GM19455 (cell line): Measurements from ENCODE around the gene CLEC4M.

Experiments used
- ATAC-seq: cut with Tn5 transposase; IDR thresholded peaks from one replicate; pipeline ENCODE4 v1.9.1; 2021; ENCODE audit not compliant: unreplicated experiment

Gene CLEC4M, protein sequence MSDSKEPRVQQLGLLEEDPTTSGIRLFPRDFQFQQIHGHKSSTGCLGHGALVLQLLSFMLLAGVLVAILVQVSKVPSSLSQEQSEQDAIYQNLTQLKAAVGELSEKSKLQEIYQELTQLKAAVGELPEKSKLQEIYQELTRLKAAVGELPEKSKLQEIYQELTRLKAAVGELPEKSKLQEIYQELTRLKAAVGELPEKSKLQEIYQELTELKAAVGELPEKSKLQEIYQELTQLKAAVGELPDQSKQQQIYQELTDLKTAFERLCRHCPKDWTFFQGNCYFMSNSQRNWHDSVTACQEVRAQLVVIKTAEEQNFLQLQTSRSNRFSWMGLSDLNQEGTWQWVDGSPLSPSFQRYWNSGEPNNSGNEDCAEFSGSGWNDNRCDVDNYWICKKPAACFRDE

DNA sequence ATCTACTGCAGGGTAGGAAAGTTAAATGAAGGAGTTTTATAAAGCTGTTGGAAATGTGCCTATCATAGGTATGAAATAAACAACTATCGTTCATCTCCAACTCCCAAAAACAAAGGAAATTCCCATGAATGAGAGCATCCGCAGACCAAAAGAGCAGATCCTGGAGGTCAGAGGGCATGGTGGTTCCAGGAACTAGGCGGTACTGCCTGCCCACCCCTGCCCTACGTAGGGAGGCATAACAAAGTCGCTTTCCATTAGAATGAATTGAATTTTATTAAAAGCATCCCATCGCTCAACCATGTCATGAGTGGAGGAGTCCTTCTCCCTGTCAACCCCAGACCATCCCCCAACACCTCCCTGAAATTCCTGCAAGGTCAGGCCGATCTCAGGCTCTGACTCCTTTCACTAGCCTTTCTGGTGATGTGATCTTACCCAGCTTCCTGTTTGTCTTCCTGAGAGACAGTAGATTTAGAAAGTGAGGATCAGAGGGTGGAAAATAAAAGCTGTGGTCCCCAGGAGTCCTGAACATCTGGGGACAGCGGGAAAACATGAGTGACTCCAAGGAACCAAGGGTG, at the start of gene CLEC4M:
Gene CLEC4M, plus strand, starts transcription at position 525 of the 575 bp plus-strand sequence. Its CDS starts 24 bp downstream, at position 549.
- ATAC-seq, result no peak

DNA sequence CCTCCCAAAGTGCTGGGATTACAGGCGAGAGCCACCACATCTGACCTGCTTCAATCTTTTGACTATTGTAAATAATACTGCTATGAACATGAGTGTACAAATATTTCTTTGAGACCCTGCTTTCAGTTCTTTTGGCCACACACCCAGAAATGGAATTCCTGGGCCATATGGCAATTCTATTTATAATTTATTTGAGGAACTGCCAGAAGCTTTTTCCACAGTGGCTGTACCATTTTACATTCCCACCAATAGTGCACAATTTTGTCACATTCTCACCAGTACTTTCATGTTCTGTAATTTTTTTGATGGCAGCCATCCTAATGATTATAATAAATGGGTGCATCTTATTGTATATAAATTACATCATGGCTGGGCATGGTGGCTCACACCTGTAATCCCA, 47.4 kb upstream of the CLEC4M start:
- no peak for ATAC-seq

DNA sequence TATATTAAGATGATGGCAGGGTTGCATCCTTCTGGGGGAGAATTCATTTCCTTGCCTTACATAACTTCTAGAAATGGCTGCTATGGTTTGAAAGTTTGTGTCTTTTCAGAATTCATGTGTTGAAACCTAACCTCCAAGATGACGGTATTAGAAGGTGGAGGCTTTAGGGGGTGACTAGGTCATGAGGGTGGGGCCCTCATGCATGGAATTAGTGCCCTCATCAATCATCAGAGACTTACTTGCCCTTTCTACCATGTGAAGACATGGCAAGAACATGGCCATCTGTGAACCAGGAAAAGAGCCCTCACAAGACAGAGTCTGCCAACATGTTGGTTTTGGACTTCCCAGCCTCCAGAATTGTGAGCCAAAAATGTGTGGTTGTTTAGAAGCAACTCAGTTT, 46.3 kb upstream of the CLEC4M start:
- ATAC-seq, result no peak

DNA sequence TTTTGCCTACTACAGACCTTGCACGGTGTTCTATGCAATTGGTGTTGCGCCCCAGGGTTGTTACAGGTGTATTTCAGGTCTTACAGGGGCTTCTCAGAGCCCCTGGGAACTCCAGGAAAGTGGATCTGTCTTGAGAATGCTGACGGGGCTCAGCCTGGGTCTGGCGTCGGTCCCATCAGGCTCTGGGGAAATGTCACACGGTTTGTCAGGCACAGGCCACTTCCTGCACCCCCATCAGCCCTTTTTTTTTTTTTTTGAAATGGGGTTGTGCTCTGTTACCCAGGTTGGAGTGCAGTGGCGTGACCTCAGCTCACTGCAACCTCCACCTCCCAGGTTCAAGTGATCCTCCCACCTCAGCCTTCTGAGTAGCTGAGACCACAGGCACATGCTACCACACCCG, 44.4 kb upstream of the CLEC4M start:
- no peak for ATAC-seq

DNA sequence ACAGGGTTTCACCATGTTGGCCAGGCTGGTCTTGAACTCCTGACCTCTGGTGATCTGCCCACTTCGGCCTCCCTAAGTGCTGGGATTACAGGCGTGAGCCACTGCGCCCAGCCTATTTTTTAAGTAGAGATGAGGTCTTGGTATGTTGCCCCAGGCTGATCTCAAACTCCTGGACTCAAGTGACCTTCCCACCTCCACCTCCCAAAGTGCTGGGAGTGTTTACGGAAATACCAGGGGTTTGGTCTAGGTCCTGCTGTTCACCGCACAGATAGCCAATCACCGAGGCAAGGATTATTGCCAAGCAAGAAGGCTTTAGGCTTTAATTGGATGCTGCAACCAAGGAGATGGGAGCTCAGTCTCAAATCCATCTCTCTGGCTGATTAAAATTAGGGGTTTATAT, 42.7 kb upstream of the CLEC4M start:
- ATAC-seq, result no peak

DNA sequence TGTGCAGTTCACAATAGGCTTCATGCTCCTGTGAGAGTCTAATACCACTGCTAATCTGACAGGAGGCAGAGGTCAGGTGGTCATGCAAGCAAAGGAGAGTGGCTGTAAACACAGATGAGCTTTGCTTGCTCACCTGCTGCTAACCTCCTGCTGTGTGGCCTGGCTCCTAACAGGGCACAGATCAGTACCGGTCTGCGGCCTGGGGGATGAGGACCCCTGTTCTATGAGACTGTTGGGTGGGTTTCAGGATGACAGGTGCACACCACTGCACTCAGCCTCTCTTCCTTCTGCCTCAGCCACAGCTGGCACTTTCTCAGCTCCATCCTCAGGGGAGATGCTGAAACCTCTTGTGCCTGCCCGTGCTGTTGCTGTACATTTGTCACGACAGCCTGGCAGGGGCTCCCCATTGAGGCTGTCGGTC, 40.8 kb upstream of the CLEC4M start:
- ATAC-seq, result no peak

DNA sequence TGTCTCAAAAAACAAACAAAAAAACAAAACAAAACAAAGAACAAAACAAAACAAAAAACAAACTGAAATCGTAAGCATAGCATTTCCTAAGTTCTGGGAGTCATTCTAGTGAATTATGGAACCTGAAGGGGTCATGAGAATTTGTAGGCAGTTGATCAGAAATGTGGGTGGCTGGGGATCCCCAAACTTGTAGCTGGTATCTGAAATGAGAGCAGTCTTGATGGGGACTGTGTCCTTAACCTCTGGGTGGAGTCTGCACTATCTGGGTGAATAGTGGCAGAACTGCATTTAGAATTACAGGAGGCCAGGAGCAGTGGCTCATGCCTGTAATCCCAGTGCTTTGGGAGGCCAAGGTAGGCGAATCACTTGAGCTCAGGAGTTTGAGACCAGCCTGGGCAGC, 37.3 kb upstream of the CLEC4M start:
- ATAC-seq, result no peak

DNA sequence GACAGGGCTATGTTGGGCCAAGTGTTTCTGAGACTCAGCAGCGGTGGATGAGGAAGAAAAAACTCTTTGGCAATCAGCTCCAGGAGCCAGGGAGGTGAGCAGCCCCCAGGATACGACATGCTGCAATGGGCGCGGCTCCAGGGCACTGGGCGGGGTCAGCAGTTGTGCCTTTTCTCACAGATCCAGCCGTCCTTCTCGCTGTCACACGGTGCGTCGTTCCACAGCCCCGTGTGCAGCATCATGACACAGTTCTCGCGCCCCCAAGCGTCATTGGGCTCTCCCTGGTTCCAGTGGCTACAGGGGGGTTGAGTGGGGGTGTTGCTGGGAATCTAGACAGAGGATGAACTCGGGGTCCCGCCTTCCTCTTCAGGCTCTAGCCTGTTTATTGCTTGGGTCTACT, 33.8 kb upstream of the CLEC4M start:
- ATAC-seq, result no peak

DNA sequence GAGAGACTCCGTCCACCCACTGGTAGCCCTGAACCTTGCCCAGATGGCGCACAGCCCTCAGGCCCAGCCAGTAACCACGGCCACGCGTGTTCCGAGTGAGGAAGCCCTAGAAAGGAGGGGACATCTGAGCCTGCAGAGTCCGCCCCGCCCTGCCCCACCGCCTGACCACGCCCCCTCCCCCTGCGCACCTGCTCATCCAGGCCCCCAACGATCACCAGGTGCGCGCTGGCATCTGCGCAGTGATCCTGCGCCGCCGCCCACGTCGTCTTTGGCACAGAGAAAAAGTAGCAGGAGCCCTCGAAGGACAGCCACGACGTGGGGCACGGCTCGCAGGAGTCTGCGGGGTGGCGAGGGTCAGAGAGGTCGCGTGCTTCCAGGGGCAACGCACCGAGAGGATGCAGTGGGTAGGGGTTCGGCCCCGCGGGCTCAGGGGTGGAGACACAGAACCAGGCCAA, 33.2 kb upstream of the CLEC4M start:
- ATAC-seq, result no peak

DNA sequence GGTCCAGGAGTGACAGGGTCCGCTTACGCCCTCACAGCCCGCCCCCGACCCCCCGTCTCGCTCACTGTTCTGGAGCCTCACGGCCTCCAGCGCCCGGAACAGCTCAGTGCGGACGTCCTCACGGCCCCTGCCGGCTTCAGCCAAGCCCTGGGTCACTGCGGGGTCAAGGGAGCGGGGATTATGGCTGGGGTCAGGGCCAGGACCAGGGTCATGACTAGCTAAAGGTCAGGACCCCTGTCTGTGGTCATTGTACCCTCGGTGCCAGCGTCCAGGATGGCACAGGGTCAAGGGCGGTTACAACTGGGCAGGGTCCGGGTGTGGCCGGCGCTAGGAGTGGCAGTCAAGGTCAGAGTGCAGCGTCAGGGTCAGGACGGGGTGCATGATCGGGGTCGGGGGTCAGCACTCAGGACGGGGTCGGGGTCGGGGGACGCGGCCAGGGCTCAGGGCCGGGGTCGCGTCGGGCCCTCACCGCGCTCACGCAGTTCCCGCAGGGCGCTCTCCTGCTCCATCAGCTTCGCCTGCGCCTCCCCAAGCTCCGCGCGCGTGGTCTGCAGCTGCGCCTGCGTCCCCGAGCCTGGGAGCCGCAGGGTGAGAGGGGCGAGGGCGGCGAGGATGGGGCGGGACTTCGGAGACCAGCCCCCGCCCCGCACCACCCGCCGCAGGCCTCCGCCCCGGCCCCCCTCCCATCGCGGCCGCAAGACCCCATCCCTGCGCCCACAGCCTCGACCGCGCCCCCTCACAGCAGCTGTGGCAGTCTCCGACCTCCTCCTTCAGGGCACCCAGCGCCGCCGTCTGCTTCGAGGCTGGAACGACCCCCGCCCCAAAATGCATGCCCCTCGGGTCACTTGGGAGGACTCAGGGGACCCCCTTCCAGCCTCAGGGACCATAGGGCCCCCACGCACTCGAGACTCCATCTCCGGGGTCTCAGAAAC, 32.5 kb upstream of the CLEC4M start:
- ATAC-seq, result no peak

DNA sequence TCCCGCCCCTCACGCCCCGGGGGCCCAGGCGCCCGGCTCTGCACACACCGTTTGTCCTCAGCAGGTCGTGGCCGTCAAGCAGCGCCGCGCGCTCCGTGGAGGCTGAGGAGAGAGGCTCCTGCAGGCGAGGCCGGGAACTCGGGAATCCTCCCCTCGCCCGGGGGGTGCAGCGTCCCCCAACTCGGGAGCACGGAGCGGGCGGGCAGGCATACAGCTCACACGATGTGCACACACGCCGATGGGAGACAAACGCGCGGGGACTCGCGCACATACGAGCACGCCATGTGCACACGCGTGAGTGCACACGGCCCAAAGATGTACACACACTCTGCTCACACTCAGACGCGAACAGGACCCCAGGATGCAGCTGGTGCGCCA, 31.8 kb upstream of the CLEC4M start:
- no peak for ATAC-seq

DNA sequence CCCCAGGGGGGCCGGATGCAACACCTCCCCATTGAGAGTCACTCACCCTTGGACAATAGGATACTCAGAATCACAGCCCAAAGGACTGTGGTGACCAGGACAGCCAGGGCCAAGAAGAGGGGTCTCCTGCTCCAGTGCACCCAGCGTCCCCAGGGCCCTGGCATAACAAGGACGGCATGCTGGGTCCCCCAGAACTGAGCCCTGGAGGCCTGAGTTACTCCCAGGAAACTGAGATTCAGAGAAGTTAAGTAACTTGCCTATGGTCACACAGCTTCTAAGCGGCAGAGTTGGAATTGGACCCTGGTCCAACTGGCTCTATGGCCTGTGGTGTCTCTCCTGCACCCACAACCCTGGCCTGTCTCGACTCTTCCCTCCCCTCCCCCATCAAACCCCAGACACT, 31.4 kb upstream of the CLEC4M start:
- ATAC-seq, result no peak

DNA sequence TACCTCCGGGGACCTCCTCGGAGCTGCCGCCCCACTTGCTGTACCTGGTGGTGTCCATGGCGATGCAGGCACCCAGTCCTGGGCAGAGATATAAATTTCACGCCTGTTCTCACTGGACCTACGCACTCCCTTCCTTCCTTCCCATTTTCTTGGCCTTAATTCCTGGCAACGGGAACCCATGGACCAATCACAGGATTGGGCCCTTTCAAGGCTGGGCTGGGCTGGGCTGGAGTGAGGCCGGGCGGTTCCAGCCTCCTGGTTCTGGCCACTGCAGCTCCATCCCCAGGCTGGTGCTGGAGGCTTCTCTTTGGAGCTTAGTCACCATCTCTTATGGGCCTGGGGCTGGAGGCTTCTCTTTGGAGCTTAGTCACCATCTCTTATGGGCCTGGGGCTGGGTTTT, 31.0 kb upstream of the CLEC4M start, which contains the start of gene CLEC4G:
Gene CLEC4G, minus strand, starts transcription at position 66 of the 400 bp plus-strand sequence. Its CDS starts 8 bp downstream, at position 58.
- no peak for ATAC-seq

DNA sequence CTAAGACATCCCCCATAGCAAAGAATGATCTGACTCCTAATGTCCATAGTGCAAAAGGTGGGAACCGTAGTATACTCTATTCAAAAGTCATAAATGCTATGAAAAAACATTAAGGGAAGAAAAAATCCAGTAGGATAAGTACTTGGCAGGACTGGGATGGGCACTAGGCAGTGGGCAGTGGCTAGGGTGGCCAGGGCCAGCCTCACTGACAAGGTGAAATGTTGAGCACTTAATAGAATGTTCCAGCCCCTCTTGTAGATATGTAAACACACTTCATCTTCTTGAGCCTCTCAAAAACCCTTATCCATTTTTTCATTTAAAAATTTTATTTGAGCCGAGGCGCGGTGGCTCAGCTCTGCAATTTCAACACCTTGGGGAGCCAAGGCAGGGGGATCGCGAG, 29.7 kb upstream of the CLEC4M start:
- ATAC-seq, result no peak

DNA sequence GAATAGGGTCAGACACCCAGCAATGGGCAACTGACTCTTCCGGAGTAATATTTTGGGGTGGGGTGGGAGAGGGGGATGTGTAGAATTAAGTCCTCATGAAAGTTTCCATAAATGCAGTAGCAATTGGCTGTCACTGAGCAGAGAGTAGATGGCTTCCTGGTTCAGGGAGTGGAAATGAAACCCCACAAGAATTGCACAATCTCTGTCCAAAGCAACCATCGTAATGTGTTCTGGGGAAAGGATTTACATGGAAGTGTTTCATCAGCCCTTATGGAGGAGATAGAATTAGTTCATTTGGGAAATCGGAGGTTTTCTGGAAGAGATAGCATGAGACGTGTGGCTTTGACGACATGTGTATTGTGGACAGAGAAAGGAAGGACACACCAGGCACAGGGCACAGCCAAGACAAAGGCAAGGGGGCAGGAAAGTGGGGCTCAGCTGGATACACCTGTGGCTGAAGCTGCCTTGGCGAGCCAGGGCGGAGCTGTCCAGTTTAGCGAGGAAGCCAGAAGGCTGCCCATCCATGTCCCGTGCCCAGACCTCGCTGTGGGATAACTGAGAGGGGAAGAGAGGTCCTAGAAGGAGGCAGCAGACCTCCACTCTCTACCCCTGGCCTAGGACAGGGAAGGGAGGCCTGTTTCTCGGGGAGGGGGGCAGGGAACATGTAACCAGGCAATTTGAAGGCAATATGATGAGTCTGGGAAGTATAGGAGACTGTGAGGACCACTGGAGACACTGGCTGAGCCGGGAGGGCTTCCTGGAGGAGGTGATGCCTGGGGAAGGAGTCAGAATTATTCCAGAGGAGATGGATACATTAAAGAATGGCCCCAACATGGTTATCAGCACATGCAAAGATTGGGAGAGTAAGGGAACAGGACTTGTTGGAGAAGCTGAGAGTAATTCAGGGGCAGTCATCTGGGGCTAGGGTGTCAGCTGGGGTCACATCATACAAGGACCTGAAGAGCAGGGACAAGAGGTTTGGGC, 28.5 kb upstream of the CLEC4M start:
- ATAC-seq, result no peak

DNA sequence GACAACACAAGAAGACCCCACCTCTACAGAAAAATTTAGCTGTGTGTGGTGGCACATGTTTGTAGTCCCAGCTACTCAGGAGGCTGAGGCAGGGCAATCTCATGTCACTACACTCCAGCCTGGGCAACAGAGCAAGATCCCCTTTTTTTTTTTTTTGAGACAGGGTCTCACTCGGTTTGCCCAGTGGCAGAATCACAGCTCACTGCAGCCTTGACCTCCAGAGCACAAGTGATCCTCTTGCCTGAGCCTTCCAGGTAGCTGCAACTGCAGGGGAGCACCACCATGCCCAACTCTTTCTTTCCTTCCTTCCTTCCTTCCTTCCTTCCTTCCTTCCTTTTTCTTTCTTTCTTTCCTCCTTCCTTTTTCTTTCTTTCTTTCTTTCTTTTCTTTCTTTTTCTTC, 26.9 kb upstream of the CLEC4M start:
- no peak for ATAC-seq

DNA sequence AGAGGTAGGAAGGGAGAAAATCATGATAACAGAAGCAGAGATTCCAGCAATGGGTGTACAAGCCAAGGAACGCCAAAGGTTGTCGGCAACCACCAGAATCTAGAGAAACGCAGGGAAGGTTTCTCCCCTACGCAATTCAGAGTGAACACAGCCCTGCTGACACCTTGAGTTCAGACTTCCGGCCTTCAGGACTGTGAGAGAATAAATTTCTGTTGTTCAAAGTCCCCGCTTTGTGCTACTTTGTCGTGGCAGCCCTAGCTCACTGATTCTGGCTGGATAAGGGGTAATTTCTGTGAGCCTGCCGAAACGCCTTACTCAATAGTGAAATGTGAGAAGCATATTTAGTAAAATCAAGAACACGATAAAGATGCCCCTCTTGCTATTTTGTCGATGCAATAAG, 25.8 kb upstream of the CLEC4M start:
- ATAC-seq, result no peak

DNA sequence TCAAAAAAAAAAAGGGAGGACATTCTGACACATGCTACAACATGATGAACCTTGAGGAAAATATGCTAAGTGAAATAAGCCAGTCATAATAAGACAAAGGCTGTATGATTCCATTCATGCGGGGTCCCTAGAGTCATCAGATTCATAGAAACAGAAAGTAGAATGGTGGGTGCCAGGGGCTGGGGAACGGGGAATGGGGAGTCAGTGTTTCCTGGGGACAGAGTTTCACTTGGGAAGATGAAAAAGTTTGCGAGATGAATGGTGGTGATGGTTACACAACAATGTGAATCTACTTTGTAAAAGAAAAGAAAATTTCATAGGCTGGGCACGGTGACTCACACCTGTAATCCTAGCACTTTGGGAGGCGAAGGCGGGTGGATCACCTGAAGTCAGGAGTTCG, 25.0 kb upstream of the CLEC4M start:
- ATAC-seq, result no peak

DNA sequence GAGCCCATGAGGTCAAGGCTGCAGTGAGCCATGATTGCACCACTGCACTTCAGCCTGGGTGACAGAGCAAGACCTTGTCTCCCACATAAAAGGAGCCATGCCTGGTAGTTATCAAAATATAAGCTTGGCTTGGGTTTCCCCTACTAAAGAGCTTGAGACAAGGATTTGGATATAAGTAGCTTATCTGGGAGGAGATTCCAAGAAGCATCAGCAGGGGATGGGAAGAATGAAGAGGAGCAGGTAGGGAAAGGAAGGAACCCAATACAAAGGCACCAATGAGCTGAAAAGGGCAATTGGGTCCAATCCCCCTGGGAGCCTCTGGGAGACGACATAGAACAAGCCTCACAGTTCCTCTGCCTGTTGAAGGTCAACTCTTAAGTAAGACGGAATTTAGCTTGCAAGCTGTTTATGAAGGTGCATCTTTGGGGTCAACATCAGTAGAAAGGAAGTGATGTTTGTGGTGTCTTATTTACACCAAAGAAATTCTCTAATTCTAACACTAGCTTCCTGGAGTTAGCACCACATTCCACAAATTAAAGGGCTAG, 23.8 kb upstream of the CLEC4M start:
- ATAC-seq, result no peak
